Fibroblast of gingiva (primary cell): ENCODE measurements around the gene RNF225.
"Not testable (repeated sequence)": the region's sequence is repeated elsewhere in the genome, so short reads cannot be mapped to it uniquely, and the experiment has no call there.

Experiments
- DNase-seq: peaks from one replicate; pipeline ENCODE4 v3.0.0-alpha.2; 2011; ENCODE audit warnings: low read depth

RNF225 gene

DNA sequence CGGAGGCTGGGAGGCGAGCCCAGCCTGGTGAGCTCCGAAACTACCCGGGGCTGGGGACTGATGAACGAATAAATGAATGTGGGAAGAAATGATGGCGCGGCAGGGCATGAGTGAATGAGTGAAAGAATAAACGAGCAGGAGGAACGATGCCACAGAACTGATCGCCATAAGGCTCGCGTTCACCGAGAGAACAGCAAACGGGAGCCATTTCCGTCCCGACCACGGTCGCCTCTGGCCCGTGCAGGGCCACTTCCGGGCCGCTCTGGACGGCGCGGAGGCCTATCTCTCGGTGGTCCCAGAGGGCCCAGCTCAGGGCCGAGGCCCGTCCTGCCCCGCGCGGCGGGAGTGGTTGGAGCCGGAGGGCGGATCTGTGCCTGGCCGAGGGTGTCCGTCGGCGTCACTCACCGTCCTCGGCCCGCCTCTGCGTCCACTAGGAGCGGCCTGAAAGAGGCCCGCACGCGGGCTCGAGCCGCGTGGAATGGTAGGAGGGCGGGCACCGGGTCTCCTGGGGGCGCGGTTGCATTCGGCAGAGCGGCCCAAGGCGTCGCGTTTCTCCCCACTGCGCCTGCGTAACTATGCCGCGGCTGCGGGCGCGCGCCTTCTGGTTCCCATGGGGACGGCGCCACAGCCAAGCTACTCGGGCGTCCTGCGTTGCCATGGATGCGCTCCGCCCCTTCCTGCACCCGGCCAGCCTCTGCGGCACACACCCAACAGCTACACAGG is 33.0 kb upstream of the RNF225 start, which contains the start of gene ZNF497:
Gene ZNF497 (minus strand): TSS at position 480 of the 723 bp plus-strand sequence. CDS start 5,116 bp downstream, outside the sequence.
- peak; percentile 96 for DNase-seq

DNA sequence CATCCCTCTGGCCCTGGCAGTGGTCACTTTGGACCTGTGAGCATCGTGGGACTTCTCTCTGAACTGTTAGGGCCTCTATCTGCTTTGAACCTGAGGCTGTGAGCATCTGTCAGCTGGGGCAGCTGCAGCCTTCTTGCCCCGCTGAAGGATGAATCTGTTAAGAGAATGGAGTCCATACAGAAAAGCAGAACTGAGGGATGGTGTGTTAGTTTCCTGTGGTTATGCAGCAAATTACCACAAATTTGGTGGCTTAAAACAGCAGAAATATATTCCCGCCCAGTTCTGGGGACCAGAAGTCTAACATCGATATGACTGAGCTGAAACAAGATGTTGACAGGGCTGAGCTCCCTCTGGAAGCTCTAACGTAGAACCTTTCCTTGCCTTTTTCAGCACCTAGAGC is 31.3 kb upstream of the RNF225 start:
- no peak for DNase-seq

DNA sequence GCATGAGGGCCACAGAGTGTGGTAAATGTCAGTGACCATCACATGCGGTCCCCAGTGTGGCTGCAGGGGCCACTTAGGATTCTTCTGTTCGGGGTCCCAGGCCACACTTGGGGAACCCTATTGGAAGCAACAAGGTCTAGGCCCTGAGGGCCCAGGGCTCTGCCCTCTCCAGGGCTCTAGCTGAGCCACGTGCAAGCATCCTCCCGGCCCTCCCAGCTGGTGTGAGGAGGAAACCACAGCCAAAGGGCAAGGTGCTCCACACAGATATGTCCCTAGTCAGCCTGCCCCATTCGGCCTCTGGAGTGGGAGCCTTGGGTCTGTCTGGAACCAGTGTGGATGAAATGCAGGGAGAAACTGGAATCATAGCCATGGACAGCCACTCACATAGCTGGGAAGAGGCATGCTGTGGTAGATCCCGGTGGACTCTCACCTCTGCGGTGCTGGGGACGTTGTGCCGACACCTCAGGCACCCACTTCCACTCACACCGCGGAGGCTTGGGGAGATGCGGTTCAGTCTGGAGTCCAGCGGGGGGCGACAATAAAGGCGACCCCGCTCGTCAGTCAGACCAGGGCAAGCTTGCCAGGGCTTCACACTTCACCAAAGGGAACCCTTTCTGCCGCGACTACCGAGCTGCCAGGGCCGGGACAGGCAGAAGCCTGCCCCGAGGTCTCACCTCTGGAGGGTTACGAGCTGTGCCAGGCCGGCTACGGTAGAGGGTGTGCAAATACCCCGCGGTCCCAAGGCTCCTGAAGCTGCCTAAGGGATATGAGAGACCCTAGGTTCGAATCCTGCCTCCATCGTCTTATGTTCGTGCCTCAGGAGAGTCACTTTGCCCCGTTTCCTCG is 28.6 kb upstream of the RNF225 start:
- no peak for DNase-seq

DNA sequence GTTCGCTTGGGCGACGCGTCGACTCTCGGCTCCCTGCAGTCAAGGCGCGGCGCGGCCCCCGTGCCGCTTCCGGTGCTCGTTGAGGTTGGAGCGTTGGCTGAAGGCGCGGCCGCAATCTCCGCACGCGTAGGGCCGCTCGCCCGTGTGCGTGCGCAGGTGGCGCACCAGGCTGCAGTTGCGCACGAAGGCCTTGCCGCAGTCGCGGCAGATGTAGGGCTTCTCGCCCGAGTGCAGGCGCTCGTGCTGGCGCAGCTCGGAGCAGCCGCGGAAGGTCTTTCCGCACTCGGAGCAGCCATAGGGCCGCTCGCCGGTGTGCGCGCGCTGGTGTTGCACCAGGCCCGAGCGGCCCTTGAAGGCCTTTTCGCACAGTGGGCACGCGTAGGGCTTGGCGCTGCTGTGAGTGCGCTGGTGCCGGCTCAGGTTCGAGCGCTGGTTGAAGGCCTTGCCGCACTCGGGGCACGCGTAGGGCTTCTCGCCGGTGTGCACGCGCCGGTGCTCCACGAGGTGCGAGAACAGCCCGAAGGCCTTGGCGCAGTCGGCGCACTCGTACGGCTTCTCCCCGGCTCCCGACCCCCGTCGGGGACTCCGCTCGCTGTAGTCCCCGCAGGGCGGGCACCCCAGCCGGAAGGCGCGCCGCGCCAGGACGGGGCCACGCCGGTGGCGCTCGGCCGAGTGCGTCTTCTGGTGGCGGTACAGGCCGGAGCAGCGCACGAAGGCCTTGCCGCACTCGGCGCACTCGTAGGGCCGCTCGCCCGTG is 27.6 kb upstream of the RNF225 start:
- DNase-seq: no peak

DNA sequence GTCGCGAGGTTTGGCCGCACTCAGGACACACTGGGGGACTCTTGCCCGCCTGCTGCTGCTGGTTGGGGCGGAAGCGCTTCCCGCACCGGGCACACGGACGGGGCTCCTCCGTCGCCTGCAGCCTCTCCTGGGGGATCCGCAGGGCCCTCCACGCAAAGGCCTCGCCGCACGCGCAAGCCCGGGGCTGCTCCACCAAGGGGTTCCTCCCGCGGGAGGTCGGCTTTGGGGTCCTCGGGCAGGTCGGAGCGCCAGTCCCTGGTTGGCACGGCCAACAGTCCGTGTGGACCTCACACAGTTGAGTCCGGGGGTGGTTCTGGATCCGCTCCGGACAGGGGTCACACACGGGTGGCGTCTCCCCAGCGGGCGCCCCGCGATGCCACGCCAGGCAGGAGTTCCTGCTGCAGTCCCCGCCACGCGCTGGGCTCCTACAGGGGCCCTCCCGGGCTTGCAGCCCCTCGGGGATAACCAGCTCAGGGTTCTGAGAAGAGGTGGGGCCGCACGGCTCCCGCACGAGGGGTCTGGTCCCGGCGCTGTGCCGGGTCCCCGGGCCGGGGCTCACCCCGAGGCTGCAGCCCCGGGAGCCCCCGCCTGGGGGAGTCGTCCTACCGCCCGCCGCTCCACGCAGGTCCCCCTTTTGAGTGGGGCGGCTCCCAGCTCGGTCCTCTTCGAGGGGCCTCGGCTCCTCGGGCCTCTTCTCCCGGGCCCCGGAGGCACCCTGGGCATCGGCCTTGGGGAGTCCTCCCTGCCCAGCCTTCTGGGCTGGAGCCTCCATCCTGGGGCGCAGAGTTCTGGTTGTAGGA is 26.7 kb upstream of the RNF225 start:
- DNase-seq: no peak

DNA sequence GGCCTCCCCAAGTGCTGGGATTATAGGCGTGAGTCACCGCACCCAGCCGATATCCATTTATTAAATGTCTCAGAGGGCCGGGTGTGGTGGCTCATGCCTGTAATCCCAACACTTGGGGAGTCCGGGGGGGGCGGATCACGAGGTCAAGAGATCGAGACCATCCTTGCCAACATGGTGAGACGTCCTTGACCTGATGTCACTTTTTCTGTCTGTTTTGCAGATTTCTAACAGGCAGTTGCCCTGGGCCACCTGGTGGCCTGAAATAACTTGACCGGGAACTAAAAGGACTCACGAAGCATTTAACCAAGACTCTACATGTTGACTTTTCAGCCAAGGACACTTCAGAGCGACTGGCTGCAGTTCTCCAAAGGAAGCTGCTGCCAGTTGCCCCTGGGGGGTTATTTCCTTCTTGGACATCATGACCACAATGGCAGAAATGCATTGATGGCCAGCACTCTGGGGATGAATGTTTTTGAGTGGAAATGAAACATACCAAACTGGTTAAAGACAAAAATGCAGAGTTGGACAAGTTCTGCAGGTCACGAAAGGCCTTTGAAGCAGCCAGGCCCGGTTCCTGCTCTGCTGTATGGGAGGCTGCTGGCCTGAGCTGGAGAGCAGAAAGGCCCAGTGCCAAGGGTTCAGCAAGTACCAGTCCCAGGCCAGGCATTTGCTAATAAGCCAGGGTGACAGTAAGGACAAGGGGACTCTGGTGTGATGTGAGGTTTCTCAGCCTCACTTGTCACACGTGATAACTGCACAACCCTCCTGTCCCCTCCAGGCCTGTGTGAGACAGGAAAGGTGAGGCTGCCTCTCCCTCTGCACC is 22.9 kb upstream of the RNF225 start:
- peak; percentile 44 for DNase-seq

DNA sequence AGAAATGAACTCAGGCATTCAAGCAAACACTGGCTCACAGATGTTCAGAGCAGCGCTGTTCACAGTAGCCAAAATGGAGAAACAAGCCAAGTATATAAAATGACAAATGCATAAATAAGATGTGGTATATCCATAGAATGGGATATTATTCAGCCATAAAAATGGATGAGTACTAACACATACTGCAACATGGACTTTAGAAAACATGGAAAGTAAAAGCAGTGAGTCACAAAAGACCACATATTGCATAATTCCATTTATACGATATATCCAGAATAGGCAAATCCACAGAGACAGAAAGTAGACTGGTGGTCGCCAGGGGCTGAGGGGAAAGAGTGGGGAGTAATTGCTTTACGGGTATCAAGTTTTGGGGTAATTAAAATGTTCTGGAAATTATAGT is 21.3 kb upstream of the RNF225 start:
- DNase-seq: no peak

DNA sequence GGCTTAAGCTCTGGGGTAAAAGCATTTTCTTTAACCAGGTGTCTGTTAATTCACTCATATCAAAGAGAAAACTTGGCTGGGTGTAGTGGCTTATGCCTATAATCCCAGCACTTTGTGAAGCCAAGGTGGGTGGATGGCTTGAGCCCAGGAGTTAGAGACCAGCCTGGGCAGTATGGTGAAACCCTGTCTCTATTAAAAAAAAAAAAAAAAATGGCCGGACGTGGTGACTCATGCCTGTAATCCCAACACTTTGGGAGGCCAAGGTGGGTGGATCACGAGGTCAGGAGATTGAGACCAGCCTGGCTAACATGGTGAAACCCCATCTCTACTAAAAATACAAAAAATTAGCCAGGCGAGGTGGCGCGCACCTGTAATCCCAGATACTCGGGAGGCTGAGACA is 18.7 kb upstream of the RNF225 start:
- DNase-seq: not testable (repeated sequence)

DNA sequence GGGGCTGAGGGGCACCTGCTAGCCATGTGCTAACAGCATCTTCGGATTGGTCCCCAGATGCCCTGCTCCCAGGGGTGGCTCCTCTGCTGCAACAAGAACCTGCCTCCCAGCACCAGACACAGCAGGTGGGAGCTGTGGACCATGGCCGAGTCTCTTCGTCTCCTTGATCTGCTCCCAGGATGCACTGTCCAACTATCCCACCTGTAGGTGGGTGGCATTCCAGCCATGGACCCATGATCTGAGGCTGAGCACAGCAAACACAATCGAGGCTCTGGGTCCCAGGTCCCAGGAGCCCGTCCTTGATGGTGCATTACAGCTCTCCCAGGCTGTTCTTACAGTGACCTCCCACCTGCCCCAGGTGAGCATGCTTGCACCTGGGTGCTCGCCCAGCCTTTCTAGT is 16.2 kb upstream of the RNF225 start:
- no peak for DNase-seq

DNA sequence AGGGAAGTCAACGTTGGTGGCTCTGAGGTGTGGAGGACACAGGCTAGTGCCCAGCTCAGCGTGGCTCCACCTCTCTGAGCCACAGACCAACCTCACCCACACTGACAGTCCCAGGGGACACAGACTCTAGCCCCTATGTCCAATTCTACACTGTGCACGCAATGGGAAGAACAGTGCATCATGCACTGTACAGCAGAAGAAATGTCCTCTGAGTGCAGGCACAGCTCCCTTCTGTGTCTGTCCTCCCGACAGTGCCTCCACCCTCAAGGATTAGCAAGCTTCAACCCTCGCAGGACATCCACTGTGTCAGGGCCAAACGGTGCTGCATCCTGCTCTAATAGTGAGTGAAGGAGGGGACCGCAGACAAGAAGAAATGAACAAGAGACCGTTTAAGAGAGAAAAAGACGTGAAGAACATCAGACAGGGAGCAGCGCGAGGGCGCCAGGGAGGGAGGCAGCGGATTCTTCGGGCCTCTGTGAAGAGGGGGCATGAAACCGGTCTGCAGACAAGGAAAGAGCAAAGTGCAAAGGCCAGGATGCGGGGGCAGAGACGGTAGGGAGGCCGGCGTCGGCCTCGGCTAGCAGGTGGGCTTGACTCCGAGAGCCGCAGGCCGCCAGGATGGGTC is 15.3 kb upstream of the RNF225 start:
- no peak for DNase-seq

DNA sequence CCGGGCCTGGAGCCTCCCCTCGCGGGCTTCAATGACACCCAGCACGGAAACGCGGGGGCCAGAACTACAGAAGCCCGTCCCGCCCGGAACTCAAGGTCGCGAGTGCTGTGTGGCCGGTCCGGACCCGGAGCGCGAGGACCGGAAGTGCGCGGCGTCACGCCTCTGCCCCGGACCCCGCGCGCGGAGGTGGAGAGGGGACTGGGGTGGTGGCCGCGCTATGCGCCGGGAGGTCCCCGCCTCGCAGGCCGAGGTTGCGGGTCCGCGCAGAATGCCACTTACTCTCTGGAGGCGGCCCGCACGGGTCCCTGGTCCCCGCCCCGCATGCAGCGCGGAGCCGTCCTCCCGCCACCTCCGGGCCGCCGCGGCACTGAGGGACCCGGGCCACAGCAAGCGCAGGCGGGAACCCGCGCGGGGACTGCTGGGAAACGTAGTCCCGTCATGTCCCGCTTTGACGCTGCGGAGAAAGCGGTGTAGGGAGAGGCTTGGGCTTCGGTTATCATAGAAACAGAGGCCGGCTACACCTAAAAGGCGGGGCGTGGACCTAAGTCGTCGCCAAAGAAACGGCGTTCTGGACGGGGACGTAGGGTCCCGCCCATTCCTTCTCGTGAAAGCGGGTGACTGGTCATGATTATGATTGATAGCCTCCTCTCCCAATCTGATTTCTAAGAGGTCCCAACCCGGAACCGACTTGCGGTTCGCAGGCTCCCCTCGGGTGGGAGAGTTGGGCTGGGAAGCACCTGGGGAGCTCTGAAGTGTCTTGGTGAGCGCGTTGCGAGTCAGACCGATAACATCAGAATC is 14.6 kb upstream of the RNF225 start, which contains the start of gene ZNF837:
Gene ZNF837 (minus strand): TSS at position 369 of the 798 bp plus-strand sequence. CDS start 11,698 bp downstream, outside the sequence.
- peak; percentile 100 for DNase-seq

DNA sequence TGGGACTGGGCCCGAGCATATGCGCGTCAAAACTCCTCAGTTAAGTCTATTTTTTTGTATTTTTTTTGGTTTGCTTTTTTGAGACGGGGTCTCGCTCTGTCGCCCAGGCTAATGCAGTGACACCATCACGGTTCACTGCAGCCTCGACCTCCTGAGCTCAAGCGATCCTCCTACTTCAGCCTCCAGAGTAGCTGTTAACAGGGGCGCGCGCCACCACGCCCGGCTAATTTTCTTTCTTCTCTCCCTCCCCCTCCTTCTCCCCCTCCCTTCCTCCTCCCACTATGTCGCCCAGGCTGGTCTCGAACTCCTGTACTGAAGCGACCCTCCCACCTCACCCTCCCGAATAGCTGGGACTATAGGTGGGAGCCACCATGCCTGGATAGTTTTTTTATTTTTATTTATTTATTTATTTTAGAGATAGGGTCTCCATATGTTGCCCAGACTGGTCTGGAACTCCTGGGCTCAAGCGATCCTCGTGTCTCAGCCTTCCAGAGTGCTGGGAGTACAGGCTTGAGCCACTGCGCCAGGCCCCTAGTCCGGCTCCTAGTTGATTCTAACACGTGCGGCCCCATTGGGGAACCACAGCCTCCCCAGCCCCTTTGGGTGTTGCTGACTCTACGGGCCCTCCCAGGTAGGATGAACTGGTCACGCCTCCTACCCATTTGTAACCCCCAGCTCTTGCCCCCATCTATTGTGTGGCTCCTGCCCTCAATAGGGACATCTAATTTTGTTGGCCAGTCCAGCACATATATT is 13.8 kb upstream of the RNF225 start:
- DNase-seq: no peak

DNA sequence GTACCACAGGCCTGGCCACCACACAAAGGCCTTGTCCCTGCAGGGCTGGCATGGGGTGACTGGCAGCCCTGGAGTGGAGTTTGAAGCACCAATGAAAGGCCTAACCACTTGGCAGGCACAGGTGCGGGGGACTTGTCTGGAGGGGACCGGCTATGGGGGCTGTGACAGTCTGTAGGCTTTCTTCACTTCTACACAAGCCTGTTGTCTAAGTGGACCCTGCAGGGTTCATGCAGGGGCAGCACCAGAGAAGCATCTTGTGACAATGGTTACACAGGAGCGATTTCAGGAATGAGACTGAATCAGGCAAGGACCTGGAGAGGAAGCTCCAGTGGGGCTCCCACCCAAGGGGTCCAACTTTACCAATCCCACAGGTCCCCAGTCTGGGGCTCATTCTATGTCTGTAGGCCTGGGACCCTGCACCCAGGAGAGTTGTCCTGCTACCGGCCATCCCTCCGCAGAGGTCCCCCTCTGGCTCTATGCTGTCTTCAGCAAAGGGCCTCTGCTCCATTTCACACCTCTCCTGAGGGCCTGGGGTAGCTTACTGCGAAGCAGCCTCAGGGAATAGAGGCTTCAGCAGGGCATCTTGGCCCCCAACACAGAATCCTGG is 12.4 kb upstream of the RNF225 start:
- DNase-seq: no peak

DNA sequence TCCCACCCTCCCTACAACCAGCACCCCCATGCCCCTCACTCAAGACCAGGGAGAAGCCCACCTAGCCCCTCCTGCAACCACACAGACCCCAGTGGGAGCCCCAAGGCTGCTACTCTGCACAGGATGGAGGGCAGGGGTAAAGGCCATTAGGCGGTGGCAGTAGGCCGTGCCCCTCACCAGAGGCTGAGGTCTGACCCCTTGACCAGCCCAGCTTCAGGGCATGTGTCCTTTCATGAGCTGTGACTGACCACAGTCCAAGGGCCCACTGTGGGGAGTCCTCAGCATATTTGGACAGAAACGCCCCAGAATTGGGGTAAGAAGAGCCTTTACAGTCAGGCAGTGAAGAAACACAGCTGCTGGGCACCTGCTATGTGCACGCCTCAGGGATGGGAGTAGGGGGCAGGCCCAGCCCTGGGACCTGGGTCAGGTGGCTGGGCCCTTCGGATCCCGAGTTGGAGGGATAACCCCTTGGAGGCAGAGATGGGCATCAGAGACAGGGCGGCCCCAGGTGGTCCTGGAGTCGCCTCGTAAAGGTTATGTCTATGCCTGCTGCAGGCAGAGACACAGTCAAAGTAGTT is 10.1 kb upstream of the RNF225 start:
- no peak for DNase-seq

DNA sequence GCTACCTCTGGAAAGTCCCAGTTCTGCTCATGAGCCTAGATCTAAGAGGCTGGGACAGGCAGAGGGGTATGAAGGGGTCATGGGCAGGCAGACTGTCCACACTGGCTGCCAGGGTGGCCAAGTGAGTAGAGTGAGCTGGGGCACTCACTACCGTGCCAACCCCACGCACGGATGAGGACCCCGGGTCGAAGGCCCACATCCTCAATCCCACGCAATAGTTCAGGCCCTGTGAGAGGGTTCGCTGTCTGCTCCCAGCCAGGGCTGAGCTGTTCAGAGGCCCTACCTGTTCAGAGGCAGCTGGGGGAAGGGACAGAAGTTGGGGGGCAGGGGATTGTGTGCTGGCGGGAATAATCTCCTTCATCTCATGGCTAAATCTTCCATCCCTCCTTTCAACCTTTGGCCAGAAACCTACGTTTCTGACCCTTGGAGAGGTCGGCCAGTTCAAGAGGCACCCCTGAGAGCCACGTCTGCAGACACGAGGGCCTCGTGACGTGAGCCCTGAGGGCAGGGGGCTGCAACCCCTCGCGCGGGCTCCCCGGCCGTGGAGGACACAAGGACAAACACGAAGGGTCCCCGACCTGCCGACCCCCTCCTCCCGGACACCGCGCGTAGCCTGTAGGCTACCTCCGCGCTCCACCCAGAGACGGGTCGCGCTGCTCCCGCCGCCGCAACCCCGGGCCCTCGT is 9.4 kb upstream of the RNF225 start:
- no peak for DNase-seq

DNA sequence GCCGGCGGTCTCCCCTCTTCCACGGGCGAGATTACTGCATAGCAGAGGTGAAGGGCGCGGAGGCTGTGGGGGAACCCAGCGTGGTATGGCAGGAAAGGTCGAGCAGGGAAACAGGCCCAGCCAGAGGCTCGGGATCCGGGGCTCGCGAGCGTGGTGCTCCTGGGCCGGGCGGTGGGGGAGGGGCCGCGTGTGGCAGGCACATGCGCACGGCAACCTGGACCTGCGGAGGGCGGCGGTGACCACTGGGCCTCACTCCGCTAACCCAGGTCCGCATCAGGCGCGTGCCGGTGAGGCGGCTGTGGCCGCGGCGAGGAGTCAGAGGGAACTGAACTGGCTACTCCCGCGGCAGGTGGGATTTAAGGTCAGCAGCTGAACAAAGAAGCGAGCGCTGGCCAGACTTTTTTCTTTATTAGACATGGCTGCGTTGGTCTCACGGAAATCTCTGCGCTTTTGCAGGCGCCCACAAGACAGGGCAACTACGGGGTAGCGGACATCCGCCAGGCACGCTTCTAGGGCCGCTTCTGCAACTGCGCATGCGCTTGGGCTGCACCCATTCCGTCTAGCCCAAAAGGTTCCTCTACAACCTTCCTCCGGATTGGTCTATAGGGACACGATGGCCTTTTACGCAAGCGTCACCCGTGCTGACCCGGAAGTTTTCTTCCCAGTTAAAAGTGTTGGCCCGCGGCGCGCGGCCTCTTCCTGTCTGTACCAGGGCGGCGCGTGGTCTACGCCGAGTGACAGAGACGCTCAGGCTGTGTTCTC is 8.7 kb upstream of the RNF225 start, which contains the start of gene RPS5:
Gene RPS5 (plus strand): TSS at position 694 of the 762 bp plus-strand sequence. CDS start 869 bp downstream, outside the sequence.
- peak; percentile 99 for DNase-seq
